HG02938 (cell line): Measurements from ENCODE around the gene CCDC34.

ENCODE experiments used
- ATAC-seq: cut with Tn5 transposase; IDR thresholded peaks from one replicate; pipeline ENCODE4 v1.9.1; 2021; ENCODE audit warnings: mild to moderate bottlenecking, moderate library complexity; ENCODE audit not compliant: unreplicated experiment

CCDC34 gene

GRCh38 chr11:27291954-27292636 lies 70.9 kb downstream of the CCDC34 start:
- no peak for ATAC-seq

DNA sequence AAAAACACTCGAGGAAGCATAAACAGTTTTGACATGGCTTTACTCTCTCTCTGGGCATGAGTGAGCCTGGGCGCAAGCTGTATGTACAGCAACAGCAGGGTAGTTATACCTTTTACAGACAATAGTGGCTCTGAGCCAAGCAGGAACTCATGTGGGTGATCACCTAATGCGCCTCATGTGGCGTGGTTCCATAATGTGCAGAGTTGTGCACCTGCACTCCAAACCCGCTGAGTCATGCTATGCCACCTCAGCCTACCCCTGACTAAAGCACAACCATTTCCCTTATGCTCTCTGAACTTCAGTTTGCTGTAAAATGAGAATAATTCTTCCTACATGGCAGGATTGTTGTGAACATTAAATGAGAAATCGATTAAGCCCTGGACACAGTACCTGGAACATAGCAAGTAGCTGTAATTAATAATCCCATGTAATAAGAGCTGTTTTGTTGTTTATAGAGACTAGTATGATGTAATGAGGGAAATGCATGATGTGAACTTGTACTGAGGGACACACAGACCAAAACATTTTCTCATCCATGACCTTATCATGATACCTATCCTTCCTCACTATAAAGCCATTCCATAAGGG lies 71.6 kb downstream of the CCDC34 start:
- ATAC-seq = no peak

DNA sequence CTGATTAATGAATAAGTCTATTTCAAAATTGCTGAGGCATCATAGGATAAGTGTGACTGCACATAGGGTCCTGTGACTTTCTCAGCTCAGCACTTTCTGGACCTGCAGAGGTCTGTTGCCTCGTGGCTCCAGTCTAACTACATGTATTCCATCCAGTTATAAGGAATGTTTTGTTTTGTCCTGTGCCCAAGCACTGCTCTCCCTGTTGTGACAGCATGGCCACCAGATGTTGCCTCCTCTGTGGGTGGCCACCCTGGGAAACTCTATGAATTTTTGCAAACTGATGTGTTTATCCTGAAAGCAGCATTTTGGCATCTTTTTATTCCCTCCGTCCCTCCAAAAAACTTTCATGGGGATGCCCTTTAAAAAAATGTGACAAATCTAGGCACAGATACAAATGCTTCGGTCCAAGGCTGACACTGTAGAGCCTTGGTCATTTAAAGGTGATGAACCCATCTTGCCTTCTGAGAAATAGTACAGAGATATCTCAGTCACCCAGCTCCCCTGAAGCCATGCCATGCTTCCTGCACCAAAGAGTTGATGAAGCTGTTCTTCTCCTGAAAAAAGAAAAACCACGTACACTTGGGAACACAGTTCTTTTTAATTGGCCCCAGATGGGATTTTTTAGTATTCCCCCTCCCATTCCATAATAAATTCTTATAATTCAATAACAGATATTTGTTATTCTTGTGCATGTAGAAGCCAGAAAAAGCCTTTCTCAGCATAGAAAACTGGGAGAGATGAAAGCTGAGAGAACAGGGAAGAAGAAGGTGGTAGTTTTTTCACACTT lies 72.6 kb downstream of the CCDC34 start:
- ATAC-seq = no peak
